Measurements from ENCODE around the gene NUDCD3.

DNA sequence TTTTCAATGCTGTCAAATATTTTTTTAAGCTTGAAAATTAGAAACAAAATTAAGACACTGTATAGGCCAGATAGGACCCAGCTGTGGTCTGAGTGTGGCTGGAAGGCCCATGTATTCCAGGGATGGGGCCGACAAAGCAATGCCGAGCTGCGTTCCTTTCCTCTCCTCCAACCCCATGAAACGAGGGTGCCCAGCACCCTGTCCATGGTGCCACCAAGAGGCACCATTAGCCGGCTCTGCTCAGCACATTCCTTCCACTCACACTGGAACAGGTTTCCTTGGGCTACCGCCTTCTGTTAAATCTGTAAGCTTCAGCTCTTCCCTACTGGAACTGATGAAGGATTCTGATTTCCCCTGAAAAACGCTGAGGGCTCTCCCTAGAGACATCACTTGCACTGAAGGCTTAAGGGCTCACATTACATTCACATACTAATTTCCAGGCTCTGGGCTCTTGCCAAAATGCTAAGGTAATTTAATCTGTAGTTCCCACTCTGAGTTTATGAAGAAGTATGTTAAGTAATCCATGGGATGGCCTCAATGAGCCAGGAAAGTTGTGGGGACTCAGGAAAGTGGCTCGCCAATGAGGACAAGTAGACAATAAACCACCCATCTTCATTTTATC is 91.4 kb downstream of the NUDCD3 start:
- TF ChIP-seq, protein P1, sequence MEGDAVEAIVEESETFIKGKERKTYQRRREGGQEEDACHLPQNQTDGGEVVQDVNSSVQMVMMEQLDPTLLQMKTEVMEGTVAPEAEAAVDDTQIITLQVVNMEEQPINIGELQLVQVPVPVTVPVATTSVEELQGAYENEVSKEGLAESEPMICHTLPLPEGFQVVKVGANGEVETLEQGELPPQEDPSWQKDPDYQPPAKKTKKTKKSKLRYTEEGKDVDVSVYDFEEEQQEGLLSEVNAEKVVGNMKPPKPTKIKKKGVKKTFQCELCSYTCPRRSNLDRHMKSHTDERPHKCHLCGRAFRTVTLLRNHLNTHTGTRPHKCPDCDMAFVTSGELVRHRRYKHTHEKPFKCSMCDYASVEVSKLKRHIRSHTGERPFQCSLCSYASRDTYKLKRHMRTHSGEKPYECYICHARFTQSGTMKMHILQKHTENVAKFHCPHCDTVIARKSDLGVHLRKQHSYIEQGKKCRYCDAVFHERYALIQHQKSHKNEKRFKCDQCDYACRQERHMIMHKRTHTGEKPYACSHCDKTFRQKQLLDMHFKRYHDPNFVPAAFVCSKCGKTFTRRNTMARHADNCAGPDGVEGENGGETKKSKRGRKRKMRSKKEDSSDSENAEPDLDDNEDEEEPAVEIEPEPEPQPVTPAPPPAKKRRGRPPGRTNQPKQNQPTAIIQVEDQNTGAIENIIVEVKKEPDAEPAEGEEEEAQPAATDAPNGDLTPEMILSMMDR (IDR thresholded peaks at IDR 0.05; ENCODE audit: insufficient read depth, low read depth, low read length): no peak
- TF ChIP-seq EZH2 (IDR thresholded peaks at IDR 0.05; ENCODE audit: insufficient read depth, low read length): no peak
